Stimulated activated CD4-positive, alpha-beta T cell treated with anti-CD3 and anti-CD28 coated beads, Interleukin-4, amount 100 ng/mL, for 4 hours (primary cell): ENCODE data around the gene SPACA6.

Experiments
- DNase-seq, 2 experiments: peaks; one replicate each; pipeline ENCODE4 v3.0.0-alpha.2; 2020

Gene SPACA6

DNA sequence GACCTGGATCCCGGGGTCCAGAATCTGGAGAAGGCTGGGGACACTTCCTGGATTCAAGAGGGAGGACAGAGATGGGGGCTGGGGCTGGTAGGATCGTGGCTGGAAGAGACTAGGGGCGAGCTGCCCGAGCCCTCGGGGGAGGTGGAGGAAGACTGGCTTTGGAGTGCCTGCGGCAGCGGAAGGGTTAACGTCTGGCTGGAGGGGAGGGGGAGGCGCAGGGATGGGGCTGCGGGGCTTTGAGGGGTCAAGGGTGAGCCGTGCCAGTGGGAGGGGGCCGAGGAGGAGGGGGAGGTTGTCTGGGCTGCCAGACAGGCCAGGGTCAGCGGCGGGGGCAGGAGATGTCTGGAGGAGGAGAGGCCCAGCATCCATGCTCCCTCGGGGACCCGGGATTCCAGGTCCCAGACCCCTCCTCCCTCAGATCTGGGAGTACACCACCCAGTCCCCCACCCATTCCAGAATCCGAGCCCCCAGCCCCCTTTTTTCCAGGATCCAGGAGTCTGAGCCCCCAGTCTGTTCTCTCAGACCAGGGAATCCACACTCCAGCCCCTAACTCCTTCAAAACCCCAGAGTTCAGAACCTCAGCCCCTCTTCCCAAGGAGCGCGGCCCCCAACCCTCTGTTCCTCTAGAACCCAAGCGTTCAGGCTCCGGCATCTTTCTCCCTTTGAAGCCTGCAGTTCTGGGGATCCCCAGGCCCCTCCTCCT lies 3.2 kb upstream of the SPACA6 start:
- DNase-seq, result peak in 1 of 2 experiments; percentile 13

DNA sequence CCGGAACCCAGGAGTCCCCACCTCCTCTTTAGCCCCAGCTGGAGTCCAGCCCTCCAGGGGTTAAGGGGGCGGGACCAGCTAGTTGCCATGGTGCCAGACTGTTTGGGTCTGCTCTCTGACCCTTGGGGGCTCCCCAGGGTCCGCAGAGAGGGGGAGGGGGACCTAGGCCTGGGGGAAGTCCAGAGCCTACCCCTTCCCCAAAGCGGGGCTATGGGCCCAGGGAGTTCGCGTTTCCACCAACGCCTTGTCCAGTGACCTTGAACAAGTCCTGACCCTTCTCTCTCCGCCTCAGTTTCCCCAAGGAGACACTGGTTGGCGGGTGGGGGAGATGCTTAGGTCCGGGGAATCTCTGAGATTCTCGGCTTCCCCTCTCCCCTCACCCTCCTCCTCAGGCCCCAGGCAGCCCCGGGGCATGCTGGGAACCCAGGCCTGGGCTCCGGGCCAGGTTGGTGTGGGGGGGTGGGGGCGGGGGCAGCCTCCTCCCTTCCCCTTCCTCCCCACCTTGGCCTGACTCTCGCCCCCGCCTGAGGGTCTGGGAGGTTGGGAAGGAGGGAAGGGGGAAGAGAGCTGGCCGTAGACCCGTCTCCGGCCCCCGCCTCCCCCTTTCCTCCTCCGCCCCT lies 2.6 kb upstream of the SPACA6 start:
- peak; percentile 58 to 69 for DNase-seq

DNA sequence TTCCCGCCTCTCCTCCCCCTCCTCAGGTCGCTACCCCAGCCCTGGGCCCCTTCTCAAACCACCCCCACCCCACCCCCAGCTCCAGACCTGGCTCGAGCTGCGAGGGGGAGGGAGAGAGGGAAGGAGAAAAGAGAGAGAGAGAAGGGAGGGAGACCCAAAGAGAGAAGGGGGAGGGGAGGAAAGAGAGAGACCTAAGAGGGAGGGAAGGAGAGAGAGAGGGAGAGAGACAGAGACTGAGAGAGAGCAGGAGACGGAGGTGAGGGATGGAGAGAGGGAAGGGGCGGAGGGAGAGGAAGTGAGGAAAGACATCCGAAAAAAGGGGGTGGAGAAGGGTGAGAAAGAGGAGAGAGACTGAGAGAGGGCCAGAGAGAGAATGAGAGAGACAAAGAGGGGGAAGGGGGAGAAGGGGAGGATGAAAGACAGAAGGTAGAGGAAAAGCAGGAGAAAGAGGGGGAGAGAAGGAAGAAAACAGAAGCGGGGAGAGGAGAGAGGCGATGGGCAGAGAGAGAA lies 2.0 kb upstream of the SPACA6 start:
- DNase-seq, result peak in 1 of 2 experiments; percentile 12

DNA sequence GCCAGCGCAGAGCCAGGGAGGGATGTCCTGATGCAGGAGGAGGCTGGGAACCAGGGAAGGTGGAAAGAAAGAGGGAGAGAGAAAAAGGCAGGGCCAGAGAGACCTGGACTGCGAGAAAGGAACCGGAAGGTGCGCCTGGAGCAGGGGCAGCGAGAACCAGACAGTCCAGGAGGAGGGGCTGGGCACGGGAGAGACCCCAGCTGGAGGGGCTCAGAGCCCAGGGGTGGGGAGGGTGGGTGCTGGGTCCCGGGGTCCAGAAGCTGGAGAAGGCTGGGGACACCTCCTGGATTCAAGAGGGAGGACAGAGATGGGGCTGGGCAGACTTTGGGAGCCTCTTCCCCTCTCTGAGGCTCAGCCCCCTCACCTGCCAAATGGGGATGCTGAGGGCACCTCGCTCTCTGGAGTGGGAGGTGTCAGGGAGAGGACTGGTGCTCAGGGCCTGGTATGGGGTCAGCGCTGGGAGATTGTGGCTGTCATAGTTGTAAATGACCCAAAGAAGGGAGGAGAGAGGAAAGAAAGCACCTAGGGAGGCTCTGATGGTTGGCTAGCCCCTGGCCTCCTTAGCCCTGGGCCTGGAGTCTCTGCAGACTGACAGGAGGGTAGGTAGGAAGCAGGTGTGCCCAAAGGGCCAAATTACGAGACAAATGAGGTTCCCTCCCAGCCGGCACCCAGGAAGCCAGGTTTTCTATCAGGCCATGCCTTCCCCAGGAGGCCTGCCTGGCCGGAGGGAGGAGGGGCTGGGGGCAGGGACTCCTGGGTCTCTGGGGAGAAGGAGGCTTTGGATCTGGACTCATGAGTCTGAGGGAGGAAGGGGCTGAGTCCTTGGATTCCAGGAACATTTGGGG lies 1.3 kb upstream of the SPACA6 start:
- DNase-seq, result no peak

DNA sequence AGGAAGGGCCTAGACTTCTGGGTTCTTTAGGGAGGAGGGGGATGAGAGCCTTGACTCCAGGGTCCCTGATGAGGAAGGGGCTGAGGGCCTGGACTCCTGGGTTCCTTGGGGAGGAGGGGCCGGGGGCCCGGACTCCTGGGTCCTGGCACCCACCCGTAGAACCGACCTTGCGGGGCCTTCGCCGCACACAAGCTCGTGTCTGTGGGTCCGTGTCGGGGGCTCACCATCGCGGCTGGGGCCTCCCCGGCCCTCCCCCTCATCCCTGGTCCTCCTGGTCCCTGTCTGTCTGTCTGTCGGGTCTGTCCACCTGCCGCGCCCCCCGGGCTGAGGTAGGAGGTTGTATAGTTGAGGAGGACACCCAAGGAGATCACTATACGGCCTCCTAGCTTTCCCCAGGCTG lies 662 bp upstream of the SPACA6 start:
- no peak for DNase-seq

DNA sequence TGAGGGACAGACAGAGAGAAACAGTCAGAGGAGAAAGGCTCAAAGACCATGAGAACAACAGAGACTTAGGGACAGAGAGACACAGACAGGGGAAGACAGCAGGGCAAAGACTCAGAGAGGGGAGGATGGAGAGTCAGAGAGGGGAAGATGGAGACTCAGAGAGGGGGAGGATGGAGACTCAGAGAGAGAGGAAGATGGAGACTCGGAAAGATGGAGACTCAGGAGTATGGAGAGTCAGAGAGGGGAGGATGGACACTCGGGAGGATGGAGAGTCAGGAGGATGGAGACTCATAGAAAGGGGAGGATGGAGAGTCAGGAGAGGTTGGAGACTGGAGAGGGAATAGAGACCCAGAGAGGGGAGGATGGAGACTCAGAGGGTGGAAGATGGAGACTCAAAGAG lies 689 bp downstream of the SPACA6 start:
- DNase-seq, result no peak

DNA sequence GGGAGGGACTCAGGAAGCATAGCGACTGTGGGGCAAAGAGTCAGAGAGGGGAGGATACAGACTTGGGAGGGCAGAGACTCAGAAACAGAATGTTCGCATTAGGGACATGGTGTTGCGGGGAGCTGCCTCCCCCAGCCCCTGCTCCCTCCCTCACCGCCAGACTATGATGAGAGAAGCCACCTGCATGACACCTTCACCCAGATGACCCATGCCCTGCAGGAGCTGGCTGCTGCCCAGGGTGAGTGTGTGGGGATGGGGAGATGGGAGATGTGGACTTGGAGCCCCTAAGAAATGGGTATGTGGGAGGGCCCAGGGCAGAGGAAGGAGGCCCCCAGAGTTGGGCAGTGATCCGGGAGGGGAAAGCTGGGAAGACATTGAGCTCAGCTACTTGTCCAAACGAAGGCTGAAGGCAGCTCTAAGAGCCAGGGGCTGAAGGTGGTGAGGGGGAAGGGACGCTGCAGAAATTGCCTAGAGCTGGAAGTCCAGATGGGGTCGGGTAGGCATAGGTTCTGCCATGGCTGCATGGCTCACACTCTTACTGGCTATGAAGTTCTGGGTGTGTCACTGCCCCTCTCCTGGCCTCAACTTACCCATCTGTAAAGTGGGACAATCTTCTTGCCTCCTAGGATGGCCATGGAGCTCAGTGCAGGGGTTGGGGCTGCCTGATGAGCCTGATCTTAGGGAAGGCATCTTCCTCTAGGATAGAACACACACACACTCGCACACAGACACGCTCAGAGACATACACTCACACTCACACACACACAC lies 1.4 kb downstream of the SPACA6 start:
- DNase-seq, result no peak

DNA sequence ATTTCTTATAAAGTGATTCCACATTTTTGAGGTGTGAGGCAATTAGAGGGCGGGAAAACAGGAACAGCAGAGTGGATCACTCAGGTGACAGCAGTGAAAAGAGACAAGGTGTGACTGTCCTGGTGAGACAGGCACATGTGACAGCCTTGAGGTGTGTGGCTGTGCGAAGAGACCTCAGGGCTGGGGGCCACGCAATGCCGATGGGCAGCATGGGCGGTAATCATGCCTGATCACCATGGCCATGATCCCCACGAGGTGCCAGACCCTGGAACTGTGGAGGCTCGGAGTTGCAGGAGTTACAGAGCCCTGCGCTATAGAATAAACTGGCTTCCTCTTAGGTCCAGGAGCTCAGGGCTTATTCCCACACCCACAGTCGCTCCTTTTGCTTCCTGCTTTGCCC lies 2.0 kb downstream of the SPACA6 start:
- DNase-seq, result no peak

DNA sequence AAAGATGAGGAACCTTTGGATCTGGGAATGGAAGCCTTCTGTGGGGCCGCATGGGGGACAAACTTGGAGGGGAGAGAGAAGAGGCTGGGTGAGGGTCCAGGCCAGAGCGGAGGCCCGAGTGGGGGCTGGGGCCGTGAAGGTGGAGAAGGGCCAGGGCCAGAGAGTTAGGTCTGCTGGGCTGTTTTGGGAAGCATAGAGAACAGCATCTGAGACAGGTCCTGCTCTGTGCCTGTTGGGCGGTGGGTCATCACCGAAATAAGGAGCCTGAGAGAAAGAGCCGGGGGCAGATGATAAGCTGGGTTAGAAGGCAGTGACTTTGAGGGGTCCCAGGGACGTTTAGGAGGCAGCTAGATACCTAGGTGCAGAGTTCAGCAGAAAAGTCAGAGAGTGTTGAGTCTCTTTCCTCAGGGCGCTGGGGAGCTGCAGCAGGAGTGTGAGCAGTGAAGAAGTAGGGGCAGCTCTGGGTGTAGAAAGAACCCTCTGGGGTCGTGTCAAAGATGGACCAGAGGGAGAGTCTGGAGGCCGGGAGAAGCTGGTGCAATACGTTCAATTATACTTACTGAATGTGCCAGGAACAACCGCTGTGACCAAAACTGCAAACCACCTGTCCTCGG lies 2.7 kb downstream of the SPACA6 start:
- no peak for DNase-seq

DNA sequence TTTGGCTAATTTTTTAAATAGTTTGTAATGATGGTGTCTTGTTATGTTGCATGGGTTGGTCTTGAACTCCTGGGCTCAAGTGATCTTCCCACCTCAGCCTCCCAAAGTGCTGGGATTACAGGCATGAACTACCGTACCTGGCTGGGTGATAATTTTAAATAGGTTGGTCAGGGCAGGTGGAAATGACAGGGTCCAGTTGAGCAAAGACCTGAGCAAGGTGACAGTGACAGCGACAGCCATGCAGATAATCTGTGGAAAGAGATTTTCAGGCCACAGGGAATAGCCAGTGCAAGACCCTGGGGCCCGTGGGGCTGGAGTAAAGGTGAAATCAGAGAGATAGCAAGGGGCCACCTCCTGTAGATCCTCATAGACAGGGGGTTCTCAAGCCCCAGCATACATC lies 3.5 kb downstream of the SPACA6 start:
- DNase-seq, result no peak

DNA sequence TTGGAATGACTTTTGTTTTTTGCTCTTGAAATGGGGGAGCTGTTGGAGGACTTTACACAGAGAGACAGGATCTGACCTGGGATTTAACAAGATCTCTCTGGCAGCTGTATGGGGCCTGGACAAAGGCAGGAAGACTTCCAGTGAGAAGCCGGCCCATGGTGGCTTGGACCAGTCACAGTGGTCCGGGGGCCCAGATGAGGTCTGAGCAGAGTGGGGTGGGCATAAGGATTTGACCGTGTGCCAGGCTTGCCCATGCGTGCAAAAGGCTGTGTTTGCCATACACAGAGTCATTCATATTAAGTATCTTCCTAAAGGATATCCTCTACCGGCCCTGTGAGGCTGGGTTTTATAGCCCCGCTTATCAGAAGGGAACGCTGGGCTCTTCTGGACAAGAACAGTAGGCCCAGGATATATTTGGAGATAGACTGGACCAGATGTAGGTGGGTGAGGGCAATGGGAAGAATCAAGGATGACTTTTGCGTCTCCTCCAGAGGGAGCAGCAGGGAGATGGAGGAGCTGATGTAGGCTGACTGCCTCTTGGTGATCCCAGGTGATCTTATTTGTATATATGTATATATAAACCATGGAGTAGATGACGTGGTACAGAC lies 4.1 kb downstream of the SPACA6 start:
- DNase-seq, result no peak

DNA sequence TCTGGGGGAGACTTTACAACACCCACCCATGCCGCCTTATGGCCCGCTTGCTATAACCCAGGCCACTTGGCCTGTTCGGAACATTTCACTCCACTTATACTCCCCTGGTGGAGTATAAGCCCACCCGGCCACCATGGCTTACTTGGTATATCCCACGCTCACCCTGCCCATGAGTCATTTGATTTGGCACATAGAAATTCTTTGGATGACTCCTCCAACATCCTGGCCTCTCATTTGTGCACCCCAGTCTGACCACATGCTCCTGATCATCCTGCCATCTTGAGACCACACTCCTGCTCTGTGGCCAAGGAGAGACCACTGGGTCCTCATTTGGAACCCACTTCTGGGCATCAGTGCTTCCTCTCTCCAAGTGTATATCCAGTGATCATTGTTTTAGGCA lies 5.2 kb downstream of the SPACA6 start:
- no peak for DNase-seq

DNA sequence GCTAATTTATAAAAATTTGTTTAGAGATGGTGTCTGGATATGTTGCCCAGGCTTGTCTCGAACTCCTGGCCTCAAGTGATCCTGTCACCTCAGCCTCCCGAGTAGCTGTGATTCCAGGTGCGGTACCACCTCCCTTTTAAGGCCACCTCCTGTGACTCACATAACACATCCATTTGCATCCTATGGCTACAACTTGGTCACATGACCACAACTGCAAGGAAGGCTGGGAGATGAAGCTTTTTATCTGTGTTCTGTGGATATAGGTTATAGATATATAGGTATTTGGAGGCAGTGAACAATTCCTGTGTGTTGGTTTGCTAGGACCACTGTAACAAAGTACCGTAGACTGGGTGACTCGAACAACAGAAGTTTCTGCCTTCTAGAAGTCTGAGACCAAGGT lies 6.0 kb downstream of the SPACA6 start:
- DNase-seq, result no peak

DNA sequence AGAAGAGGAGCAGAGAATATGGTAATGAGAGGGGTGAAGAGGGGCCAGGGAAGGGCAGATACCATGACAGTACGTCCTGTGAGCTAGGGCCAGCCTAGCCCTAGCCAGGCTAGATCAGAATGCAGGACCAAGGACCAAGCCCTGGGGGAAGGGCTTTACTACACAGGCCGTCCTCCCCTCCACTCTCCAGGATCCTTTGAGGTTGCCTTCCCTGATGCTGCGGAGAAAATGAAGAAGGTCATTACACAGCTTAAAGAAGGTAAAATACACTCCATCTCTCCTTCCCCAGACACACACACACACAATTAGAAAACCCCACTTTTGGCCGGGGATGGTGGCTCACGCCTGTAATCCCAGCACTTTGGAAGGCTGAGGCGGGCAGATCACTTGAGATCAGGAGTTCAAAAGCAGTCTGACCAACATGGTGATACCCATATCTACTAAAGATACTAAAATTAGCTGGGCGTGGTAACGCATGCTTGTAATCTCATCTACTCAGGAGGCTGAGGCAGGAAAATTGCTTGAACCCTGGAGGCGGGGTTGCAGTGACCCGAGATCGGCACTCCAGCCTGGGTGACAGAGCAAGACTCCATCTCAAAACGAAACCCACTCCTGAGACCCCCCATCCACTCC lies 8.5 kb downstream of the SPACA6 start:
- no peak for DNase-seq

DNA sequence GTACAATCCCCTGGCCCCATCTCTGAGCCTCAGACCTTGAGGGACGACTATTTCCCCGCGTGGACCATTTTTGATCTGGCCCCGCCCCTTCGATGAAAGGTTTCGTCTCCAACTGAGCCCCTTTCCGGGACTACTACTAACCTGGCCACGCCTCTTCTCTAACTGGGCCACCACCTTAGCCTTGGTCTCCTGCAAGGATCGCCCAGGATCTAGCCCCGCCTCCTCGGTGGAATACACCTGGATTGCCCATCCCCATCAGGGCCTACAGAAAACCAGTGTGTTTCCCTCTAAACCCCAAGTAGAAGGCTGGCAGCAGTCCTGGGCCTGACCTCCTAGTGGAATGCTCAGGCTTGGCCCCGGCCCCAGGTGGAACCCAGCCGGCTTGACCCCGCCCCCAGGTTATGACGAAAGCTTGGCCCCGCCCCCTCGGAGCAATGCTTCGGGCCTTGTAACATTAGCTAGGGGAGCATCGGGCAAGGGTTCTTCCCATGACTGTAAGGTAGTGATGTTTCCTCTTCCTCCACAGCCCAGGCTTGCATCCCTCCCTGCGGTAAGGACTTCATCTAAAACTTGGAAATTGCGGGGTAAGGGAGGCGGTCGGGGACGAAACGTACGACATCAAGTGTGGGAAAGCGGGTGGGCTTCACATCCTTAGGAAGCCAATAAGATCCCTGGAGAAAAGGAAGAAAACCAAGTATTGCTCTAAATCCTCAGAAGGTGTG lies 9.1 kb downstream of the SPACA6 start:
- peak; percentile 47 to 54 for DNase-seq

DNA sequence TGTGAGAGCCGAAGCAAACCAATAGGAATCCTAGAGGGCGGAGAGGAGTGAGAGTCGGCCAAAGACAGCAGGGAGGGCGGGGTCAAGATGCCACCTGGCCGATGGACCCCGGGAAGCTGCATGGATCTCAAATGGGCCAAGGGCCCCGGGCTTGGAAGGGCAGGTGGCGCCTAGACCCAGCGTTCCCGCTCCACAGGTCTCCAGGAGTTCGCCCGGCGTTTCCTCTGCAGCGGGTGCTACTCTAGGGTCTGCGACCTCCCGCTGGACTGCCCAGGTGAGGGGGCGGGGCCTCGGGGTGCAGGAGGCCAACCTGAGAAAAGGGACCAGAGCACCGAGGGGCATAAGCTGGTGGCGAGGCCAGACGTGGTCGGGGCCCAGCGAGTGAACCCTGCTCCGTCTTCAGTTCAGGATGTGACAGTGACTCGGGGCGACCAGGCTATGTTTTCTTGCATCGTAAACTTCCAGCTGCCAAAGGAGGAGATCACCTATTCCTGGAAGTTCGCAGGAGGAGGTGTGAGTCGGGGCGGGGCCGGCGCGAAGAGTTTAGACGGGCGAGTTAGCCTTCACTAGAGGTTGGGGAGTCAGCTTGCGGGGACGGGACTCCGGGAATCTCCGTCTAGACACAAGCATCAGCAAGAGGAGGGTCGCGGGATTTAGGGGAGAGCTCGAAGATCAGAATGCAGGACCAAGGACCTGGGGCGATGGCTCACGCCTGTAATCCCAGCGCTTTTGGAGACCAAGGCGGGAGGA lies 9.9 kb downstream of the SPACA6 start:
- no peak for DNase-seq

DNA sequence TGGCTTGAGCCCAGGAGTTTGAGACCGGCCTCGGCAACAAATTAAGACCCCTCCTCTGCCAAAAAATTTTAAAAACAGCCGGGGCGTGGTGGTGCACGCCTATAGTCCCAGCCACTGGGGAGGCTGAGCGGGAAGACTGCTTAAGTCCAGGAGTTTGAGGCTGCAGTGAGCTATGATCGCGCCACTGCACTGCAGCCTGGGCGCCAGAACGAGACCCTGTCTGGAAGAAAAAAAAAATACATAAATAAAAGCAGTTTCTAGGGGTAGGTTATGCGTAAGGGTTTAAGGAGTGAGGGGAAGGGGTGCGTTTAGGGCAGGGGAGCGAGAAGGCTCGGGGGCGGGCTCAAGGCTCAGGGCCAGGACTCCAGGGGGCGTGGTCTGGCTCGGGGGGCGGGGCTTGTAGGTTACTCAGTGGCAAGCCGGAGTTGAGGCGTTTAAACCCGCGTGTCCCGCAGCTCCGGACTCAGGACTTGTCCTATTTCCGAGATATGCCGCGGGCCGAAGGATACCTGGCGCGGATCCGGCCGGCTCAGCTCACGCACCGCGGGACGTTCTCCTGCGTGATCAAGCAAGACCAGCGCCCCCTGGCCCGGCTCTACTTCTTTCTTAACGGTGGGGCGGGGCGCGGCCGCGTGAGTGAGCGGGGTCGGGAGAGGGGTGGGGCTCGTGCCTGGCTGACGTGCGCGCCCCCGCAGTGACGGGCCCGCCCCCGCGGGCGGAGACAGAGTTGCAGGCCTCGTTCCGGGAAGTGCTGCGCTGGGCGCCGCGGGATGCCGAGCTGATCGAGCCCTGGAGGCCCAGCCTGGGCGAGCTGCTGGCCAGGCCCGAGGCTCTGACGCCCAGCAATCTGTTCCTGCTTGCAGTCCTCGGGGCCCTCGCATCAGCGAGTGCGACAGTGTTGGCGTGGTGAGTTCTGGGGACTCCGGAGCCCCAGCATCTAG lies 10.7 kb downstream of the SPACA6 start:
- peak; percentile 97 to 98 for DNase-seq

DNA sequence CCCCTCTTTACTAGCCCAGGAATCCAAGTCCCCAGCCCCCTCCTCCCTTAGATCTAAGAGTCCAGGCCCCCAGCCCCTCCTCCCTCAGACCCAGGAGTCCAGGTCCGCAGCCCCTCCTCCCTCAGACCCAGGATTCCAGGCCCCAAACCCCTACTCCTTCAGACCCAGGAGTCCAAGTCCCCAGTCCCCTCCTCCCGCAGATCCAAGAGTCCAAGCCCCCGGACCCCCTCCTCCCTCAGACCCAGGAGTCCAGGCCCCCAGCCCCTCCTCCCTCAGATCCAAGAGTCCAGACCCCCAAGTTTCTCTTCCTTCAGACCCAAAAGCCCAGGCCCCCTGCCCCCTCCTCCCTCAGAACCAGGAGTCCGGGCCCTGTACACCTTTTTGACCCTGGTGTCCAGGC lies 11.5 kb downstream of the SPACA6 start:
- no peak for DNase-seq

DNA sequence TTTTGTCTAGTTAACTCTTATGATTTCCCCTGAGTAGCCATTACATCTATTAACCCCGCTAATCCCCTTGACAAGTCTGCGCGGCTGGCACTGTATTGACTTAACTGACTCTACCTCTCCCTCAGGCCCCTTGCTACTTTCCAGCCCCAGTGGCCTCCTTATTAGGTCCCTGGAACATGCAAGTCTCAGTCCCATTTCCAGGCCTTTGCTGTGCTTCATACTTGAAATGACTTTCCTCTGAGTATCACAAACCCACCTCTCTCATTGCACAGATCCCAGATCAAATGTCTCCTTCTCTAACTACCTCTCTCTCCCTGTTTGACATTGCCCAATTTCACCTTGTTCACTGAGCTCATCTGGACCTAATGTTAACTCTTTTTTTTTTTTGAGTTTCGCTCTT lies 13.2 kb downstream of the SPACA6 start:
- DNase-seq, result no peak
